GM21360 (cell line): ENCODE measurements around the gene NRDC.

Source experiments
- ATAC-seq: cut with Tn5 transposase; IDR thresholded peaks from one replicate; pipeline ENCODE4 v1.9.1; 2021; ENCODE audit warnings: mild to moderate bottlenecking, moderate library complexity; ENCODE audit not compliant: unreplicated experiment

NRDC gene

DNA sequence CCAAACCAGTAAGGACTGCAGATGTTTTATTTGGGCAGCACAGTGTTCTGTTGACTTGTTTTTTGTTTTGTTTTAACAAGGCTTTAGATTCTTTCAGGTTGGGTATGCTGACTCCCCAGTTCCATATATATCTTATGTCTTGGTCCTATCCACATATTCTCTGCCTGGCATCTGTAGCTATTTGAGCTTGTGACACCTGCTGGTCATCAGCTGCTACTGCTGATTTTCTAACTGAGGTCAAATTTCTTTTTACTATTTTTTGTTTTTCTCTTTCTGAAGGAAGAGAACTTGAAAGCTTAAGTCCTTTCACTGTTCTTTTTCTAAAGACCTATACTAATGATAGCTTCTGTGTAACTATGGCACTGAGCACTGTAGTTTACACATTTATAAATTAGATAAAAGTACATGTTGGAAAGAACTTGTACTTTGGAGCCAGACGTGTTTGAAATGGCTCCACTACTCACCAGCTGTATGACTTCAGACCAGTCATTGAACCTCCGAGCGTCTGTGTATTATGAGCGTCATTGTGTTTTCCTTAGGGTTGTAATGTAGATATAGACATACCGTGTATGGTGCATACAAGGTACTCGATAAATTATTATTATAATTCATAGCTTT lies 109.4 kb downstream of the NRDC start:
- ATAC-seq = no peak

DNA sequence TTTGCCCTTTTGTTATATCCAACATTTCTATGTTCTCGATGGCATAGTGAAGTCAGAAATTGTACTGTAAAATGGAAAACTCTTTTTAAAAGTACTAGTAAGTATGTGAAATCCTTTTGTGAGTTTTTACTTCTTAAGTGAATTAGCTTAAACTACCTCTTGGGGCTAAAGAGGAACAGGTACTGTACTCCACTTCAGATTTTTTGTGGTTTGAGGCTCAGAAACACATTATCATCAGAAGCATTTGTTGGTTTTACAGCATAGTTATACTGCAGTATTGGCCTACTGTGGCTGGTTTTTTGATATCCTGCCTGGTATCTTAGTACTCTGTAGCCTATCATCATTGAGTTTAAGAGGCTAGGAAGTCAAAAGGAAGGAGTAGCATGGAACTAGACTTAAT lies 117.2 kb downstream of the NRDC start:
- no peak for ATAC-seq

DNA sequence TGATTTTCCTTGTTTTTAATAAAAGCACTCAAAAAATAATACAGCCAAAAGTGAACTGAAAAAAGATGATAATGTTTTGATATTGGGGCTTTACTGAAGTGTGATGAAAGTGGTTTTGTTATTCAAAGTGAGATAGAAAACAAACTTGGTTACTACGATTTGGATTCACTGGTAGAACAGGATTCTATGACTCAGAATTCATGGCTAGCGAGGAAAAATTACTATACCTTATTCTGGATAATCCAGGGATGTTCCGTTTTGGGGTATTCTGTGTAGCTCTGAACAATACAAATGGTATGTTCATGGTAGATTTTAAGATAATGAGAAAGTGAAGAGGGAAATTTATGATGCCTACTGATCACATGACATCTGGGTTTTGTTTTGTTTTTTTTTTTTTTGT lies 117.7 kb downstream of the NRDC start:
- no peak for ATAC-seq

DNA sequence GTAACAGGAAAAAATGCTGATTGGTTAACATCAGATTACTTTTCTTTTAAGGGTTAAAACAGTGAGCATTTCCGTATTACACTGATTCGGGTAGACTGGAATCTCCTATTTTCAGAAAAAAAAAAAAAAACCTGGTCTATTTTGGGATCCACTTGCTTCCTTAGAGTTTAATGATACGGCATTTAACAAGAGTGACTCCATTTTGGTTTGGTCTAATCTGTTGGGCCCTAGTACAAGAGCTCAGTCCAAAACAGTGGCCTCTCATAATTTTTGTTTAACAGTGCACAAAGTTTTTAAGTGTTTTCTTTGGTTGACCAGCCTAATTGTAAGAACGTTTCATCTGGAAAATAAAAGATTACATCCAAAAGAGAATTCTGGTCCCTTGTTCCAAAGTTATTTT lies 120.2 kb downstream of the NRDC start:
- ATAC-seq = no peak

DNA sequence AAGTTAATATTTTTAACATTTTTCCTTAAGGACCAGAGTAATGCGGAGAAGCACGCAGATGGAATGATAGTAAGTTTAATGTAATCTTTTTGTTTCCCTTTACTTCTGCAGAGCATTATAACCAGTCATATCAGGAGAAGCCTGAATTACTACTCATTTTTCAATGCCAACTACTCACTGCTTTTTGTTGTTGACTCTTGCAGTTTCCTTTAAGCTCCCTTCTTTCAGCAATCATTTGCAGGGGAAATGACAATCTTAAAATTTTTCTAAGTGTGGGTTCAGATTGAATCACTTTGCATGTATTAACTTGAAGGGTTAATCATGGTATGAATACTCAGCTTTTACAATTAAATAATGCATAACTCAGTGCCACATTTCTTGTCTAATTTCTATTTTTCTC lies 122.2 kb downstream of the NRDC start:
- ATAC-seq = no peak

DNA sequence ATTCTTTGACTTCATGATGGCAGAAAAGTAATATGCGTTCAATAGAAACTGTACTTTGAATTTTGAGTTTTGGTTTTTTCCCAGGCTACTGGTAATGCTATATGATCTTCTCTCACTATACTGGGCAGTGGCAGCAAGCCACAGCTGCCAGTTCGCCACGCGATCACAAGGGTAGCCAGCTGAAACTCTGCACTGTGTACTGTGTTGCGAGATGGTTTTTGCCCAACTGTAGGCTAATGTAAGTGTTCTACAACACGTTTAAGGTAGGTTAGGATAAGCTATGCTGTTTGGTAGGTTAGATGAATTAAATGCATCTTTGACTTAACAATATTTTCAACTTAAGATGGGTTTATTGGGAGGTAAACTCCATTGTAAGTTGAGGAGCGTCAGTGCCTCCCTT lies 123.1 kb downstream of the NRDC start:
- no peak for ATAC-seq

DNA sequence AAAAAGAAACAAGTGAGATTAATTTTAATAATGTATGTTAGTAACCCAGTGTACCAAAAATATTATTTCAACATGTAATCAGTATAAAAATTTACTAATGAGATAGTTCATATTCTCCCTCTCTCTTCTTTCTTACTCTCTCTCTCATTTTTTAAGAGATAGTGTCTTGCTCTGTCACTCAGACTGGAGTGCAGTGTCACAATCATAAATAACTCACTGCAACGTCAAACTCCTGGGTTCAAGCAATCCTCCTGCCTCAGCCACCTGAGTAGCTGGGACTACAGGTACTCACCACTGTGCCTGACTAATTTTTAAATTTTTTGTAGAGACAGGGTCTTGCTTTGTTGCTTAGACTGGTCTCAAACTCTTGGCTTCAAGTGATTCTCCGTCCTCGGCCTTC lies 123.9 kb downstream of the NRDC start:
- no peak for ATAC-seq

DNA sequence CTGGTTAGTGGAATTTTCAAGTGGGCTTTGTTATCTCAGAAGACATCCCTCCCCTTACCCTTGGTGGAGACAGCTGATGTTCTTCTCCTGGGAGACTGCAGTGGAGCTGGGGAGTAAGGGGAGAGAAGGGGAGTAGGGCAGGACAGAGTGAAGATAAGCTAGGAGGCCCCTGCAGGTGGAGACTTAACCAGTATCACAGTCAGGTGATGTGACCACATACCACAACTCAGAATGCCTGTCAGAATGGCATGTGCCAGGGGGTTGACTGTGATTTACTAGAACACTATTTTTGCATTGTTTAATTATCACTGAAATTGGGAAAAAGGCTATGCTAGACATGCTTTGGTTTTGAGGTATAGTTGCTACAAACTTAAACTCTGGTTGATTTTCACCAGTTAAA lies 124.6 kb downstream of the NRDC start:
- ATAC-seq = no peak

DNA sequence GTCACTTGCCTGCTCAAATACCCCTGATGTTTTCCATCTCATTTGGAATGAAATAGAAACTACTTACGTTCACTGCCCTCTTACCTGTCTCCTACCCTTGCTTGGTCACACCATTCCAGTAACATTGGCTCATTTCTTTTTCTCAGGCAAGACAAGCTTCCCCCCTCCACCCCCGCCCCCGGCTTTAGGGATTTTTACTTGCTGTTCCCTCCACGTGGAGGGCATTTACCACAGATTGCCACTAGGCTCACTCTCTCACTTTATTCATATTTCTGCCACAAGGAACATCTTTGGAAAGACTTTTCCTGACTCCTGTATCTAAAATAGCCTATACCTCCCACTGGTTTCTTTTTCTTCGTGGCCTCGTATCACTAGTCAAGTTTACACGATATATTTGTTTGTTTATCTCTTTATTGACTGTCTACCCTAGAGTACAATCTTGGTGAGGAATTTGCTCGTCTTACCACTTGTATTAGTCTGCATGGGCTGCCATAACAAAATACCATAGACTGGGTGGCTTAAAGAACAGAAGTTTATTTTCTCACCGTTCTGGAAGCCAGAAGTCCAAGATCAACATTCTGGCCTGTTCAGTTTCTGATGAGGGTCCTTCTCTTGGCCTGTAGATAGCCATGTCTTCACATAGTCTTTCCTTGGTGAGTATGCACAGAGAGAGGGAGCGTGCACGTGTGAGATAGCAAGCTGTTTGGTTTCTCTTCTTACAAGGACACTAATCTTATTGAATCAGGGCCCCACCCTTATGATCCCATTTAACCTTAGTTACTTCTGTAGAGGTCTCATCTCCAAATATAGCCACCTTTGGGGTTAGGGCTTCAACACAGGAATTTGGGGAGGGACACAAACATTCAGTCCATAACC lies 126.2 kb downstream of the NRDC start:
- ATAC-seq = no peak

DNA sequence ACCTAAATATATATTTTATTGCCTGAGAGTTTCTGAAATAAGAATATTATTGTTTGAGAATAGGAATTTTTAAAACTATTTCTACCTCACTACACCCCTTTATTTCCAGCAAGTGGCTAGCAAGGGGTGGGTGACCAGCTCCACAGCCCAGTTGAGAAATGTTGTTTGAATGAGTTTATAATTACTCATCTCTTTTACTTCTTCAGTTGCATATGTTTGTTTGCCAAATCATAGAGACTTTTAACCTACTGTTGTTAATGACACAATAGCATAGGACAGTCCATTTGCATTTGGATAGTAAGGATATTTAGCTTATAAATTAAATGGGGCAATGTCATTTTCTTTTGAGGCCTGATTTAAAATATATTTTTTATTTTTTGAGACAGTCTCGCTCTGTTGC lies 127.8 kb downstream of the NRDC start:
- ATAC-seq = no peak

DNA sequence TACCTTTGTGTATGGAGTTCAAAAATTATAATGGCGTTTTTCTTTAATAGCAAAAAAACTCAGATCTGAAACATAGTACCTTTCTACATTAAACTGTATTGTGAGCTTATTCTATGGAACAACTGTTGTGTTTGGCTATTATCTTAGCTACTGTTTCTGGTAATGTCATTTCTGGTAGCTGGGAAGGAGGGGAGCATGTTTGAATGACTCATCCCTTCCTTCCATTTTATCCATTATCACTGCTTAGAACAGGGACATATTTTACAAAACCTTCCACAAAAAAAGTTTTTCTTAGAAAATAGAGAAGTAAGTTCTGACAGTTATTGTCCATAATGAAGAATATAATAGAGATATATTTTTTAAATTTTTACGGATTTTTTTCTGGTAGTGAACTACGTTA lies 128.3 kb downstream of the NRDC start:
- ATAC-seq = no peak

DNA sequence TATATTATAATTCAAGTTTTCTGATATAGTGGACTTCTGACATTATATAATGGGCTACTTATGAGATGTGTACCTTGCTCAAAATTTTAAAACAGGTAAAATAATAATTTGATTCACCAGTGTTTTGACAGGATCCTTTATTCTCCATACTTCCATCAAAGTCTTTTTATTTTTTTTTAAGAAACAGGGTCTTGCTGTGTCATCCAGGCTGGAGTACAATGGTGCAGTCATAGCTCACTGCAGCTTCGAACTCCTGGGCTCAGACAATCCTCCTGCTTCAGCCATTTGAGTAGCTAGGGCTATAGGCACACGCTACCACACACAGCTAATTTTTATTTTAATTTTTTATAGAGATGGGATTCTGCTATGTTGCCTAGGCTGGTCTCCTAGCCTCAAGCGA lies 129.4 kb downstream of the NRDC start:
- ATAC-seq = no peak

DNA sequence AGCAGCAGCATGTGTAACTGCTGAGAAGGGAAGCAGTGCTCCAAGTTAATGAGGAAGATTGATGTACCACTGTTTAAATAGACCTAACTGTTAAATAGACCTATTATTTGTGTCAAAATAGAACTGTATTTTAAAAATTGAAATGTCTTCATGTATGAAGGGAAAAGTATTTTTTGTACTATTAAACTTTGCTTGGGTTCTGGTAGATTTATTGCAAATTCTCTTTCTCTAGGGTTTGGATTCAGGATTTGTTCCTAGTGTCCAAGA lies 133.3 kb downstream of the NRDC start:
- no peak for ATAC-seq

DNA sequence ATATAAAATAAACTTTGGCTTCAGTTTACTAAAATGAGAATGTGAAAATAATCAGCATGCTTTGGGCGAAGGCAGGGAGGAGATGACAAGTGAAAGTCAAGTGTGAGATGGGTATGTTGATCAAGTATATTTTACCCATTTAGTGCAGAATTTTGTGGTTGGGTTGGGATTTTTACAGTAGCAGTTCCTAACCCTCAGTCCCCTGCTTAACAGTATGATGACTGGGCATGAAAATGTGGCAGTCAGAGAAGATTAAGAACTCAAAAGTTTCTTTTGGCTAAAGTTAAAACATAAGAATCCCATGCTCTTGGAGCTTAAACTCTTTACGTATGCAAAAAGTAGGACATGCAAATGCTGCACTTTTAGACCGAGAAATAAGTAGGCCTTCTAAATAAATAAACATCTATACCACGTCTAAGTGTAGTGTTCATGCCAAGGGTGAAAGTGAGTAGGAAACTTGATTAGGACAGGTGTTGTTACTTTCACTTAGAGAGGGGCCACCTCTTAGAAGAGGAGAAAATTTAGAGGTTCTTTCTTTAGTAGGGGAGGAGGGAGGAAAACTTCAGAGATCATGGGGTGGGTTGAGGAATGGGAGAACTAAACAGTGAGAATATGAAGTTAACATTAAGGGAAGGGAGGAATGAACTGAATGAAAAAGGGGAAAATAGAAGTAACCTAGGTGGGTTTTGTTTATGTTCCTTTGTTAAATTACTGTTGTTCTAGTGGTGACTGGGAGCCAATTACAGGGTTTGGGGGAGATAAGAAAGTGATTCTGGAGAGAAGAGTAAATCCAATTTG lies 133.8 kb downstream of the NRDC start:
- ATAC-seq = no peak

DNA sequence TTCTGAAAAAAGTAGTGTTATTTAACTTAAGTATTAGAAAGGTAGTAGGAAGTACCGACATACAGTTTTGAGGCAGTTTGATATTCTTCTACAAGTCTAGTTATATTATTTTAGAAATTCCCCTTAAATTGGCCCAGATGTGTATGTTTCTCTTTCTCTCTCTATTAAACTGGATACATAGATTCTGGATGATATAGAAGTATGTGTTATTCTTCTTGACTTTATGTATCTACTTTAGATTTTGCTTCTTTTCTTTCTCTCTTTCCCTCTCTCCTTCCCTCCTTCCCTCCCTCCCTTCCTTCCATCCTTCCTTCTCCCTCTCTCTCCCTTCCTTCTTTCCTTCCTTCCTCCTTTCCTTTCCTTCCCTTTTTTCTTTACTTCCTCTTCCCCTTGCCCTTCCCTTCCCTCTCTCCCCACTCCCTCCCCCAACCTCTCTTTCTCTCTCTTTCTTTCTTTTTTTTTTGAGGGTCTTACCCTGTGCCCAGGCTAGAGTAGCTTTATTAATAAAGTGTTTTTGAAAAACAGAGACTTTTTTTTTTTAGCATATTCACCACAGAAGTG lies 137.3 kb downstream of the NRDC start:
- no peak for ATAC-seq

DNA sequence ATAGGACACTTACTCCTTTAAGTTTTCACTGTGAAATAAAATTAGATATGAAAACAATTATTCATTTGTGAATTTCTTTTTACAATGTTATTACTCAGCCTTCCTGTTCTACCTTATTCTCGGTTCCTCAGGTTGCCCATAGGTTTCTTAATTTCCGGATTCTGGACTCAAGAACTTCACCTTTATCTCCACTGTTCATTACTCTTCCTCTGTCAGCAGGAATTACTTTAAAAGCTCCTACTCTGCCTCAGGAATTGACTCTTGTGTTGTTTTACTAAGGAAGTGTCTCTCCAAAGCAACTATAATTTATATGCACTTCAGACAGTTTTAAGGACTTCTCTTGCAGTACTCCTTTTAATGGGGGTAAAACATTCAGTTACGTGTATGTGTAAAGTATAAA lies 137.9 kb downstream of the NRDC start:
- ATAC-seq = peak; percentile 43
